ENCODE data around the gene PHKG2. TPM values are rescaled to one million over a fixed set of nuclear protein-coding genes. Genes with fewer than 3 reads are reported as not detected.
A peak's percentile ranks its signal among the peaks of the same experiment; 100 is the strongest.

Gene PHKG2
- total RNA-seq, 1 donor from 2014 or later, result 26.0 TPM

- Histone ChIP-seq H3K27ac (no peak overlapping the region), H3K27me3 (no peaks in the 10 kb centered on the region), H3K36me3 (peaks cover 17% of the 10 kb centered on the region), H3K4me3 (no peak overlapping the region), H3K4me1 (peaks cover 8% of the 10 kb centered on the region), H3K9me3 (no peaks in the 10 kb centered on the region)
- intact Hi-C loops (cut with DNase I), result no loop called here
- no peak for TF ChIP-seq CTCF (IDR thresholded peaks at IDR 0.05)
- DNase-seq (no peak), ATAC-seq (no peak)
Observed at GRCh38 chr16:30784215-30784614, 36.0 kb downstream of the PHKG2 start.

DNA sequence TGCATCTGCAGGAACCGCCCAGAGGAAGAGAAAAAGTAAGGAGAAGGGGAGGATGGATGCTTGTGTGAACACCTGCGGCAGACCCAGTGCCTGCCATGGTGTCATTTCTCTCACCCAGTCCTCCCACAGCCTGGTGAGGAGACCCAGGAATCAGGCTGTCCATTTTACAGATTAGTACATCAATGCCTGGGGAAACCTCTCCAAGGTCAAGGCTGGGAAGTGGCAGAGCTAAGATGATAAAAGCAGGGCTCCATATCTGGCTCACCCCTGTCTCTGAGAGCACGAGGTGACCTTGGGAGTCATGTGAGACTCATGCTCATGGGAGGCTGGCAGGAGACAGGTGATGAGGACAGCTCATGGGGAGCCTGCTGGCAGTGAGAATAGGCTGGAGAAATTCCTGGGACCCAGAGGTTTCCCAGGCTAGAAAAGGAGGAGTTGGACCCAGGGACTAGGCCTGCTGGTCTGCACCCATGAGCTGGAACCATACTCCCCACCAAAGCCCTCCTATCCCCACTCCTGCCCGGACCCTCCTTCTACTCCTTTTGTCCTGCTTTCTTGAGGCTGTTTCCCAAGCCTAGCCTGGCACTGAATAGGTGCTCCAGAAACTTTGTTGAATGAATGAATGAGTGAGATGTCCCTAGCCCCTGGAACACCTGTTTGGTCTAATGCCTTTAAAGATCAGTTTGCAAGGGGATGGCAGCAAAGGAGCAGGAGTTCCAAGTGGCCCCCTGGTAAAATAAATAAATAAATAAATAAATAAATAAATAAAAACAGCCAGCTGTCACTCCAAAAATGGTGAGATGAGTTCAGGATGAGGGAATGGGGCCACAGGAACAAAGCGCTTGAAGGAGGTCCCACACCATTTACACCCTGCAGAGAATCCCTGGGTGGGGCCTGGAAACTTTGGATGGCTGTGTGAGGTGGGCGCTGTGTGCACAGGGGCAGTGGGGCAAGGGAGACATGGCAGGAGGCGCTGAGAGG, 37.2 kb downstream of the PHKG2 start:
- no peaks in the 10 kb centered on the region for H3K27me3 ChIP-seq
- ATAC-seq (no peak), DNase-seq (no peak)
- peaks cover 17% of the 10 kb centered on the region for H3K36me3 ChIP-seq
- H3K9me3 ChIP-seq, result no peaks in the 10 kb centered on the region
- intact Hi-C loops (cut with DNase I), result no loop called here
- H3K4me3 ChIP-seq, result peak overlapping the region; percentile 92
- H3K27ac ChIP-seq, result no peak overlapping the region
- TF ChIP-seq CTCF (IDR thresholded peaks at IDR 0.05), result no peak
- peaks cover 8% of the 10 kb centered on the region for H3K4me1 ChIP-seq

- H3K9me3 ChIP-seq, result no peaks in the 10 kb centered on the region
- no peaks in the 10 kb centered on the region for H3K27me3 ChIP-seq
- H3K4me3 ChIP-seq, result peak overlapping the region; percentile 92
- peaks cover 8% of the 10 kb centered on the region for H3K4me1 ChIP-seq
- intact Hi-C loops (cut with DNase I), result no loop called here
- ATAC-seq, result peak; percentile 76
- TF ChIP-seq CTCF (IDR thresholded peaks at IDR 0.05), result no peak
- DNase-seq, result peak; percentile 76
- H3K27ac ChIP-seq, result peak overlapping the region; percentile 92
- H3K36me3 ChIP-seq, result peaks cover 17% of the 10 kb centered on the region
Observed at GRCh38 chr16:30786115-30786935, 38.1 kb downstream of the PHKG2 start.

DNA sequence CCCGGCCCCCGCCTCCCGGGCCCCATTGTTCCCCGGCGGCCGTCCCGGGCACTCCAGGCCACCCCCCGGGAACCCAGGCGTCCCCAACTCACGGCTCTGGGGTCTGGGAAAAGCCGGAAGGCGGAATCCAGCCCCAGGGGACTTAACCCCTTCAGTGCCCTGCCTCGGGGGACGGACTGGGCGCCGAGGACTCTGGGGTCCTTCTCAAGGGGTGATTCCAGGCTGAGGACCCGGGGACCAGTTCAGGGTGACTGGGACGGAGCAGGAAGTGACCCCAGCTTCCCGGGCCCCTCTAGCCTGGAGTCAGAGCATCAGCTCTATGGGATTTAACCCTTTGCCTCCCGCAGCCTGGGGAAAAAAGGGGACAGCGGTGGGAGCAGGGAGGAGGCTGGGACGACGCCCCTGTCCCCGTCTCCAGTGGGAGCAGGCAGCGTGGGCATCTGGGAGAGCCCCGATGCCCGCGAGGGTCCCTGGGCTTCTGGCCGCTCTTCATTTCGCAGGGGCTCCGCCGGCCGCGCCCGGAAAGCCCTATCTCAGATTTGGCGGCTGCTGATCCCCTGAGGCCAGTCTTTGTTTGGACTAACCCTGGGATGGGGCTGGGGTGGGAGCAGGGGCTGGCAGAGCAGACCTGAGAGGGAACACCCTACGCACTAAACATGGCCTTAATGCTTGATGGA, 38.8 kb downstream of the PHKG2 start, which contains the start of gene ZNF629:
Gene ZNF629, minus strand, starts transcription at position 270 of the 677 bp plus-strand sequence. CDS start 2,723 bp downstream, outside the sequence.
- peak within 1 kb of the TSS; percentile 92 for H3K27ac ChIP-seq
- H3K9me3 ChIP-seq, result no peaks in the 10 kb centered on the region
- intact Hi-C loops (cut with DNase I), result no loop called here
- H3K27me3 ChIP-seq, result no peaks in the 10 kb centered on the region
- DNase-seq (peak; percentile 83), ATAC-seq (peak; percentile 89)
- peaks cover 8% of the 10 kb centered on the region for H3K4me1 ChIP-seq
- peaks cover 11% of the 10 kb centered on the region for H3K36me3 ChIP-seq
- H3K4me3 ChIP-seq, result peak within 1 kb of the TSS; percentile 92
- no peak for TF ChIP-seq CTCF (IDR thresholded peaks at IDR 0.05)

Data from upper lobe of right lung (tissue), 1 donor.